Measurements from ENCODE around the gene CERS1. TPM values are rescaled to one million over a fixed set of nuclear protein-coding genes. Genes with fewer than 3 reads are reported as not detected.

CERS1 gene
- total RNA-seq, 1 donor from 2014 or later, result not detected

DNA sequence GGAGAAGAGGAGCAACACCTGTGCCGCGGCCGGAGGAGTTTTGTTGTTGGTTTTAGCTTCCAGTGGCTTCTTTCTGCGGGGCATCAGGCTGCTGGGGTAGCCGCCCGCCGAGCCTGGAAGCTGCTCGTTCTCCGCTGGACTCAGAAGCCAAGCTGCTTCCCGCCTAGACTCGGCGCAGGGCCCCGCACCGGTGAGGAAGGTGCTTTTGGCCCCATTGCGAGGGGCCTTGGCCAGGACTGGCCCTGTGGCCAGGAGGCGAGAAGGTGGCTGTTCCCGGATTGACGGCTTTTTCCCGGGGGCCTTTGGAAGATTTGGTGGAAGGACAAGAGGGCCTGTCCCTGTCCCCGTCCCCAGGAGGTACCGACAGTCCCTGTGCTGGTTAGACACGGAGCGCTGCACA is 28.8 kb downstream of the CERS1 start:
- intact Hi-C loops (cut with DNase I), result loop anchor here (5.0 kb wide), 1 partner anchor 275 kb away; no protein-coding TSS in a partner anchor
- Histone ChIP-seq H3K4me3 (no peak overlapping the region), H3K27me3 (no peaks in the 10 kb centered on the region), H3K9me3 (no peaks in the 10 kb centered on the region), H3K27ac (no peak overlapping the region), H3K36me3 (peaks cover 58 to 60% of the 10 kb centered on the region in 2 donors), H3K4me1 (peaks cover 0 to 7% of the 10 kb centered on the region in 2 donors)
- TF ChIP-seq, protein P1, sequence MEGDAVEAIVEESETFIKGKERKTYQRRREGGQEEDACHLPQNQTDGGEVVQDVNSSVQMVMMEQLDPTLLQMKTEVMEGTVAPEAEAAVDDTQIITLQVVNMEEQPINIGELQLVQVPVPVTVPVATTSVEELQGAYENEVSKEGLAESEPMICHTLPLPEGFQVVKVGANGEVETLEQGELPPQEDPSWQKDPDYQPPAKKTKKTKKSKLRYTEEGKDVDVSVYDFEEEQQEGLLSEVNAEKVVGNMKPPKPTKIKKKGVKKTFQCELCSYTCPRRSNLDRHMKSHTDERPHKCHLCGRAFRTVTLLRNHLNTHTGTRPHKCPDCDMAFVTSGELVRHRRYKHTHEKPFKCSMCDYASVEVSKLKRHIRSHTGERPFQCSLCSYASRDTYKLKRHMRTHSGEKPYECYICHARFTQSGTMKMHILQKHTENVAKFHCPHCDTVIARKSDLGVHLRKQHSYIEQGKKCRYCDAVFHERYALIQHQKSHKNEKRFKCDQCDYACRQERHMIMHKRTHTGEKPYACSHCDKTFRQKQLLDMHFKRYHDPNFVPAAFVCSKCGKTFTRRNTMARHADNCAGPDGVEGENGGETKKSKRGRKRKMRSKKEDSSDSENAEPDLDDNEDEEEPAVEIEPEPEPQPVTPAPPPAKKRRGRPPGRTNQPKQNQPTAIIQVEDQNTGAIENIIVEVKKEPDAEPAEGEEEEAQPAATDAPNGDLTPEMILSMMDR (IDR thresholded peaks at IDR 0.05), result no peak
- DNase-seq (ENCODE audit: low spot score in 2 of 2), result no peak

DNA sequence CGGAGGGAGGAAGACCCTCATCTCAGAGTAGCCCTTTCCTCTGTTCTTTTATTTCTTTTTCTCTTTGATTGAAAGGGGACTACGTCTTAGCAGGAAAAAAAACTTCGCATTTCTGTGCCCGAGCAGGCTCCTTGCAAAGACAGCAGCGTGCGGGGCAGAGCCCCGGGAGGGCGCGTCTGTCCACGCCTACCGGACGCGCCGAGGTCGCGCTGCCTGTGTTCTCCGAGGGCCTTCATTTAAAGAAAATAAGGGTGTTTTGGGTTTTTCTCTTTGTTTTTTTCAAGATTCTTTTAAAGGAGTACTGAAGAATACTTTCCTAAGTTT is 29.2 kb downstream of the CERS1 start:
- no peaks in the 10 kb centered on the region for H3K9me3 ChIP-seq
- intact Hi-C loops (cut with DNase I), result loop anchor here (5.0 kb wide), 1 partner anchor 274 kb away; no protein-coding TSS in a partner anchor
- no peak for DNase-seq (ENCODE audit: low spot score in 2 of 2)
- TF ChIP-seq, protein P1 (IDR thresholded peaks at IDR 0.05), result no peak
- no peaks in the 10 kb centered on the region for H3K27me3 ChIP-seq
- peaks cover 62 to 64% of the 10 kb centered on the region in 2 donors for H3K36me3 ChIP-seq
- H3K27ac ChIP-seq, result no peak overlapping the region
- H3K4me1 ChIP-seq, result peaks cover 0 to 7% of the 10 kb centered on the region in 2 donors
- H3K4me3 ChIP-seq, result no peak overlapping the region

DNA sequence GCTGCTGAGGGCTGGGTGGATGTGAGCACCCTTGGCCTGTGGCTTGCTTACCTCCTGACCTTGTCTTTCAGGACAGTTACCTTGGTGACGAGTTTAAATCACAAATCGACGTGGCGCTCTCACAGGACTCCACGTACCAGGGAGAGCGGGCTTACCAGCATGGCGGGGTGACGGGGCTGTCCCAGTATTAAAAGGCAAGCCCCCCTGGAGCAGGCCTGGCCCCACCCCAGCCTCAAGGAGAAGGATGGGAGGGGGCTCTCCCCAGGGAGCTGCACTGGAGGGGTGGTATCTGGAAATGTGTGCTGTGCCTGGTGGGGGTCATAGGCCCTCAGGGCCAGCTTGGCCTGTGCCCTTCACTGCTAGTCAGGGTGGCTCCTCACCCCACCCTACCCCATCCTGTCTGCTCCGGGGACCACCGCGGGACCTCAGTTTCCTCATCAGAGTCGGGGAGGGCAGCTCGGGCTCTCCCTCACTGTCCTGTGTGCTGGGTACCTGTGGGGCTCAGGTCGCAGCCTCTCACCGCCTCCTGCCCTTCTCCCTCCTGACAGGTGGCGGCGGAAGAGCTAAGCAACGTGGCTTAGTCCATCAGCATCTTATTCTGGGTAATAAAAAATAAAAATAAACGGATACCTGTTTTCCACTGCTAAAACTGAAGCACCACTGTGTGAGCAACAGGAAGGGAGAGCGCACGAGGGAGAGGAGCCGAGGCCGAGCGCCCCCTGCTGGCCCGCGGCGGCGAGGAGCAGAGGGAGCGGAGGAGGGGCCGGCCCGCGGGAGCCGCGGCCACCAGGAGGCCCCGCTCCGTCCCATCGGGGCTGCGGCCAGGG is 29.8 kb downstream of the CERS1 start:
- H3K9me3 ChIP-seq, result no peaks in the 10 kb centered on the region
- peaks cover 68 to 70% of the 10 kb centered on the region in 2 donors for H3K36me3 ChIP-seq
- H3K27me3 ChIP-seq, result no peaks in the 10 kb centered on the region
- no peak overlapping the region for H3K27ac ChIP-seq
- TF ChIP-seq, protein P1 (IDR thresholded peaks at IDR 0.05), result peak; percentile 90 to 91 (median 91)
- intact Hi-C loops (cut with DNase I), result loop anchor here (5.0 kb wide), 1 partner anchor 274 kb away; no protein-coding TSS in a partner anchor
- peaks cover 0 to 7% of the 10 kb centered on the region in 2 donors for H3K4me1 ChIP-seq
- H3K4me3 ChIP-seq, result no peak overlapping the region
- no peak for DNase-seq (ENCODE audit: low spot score in 2 of 2)

DNA sequence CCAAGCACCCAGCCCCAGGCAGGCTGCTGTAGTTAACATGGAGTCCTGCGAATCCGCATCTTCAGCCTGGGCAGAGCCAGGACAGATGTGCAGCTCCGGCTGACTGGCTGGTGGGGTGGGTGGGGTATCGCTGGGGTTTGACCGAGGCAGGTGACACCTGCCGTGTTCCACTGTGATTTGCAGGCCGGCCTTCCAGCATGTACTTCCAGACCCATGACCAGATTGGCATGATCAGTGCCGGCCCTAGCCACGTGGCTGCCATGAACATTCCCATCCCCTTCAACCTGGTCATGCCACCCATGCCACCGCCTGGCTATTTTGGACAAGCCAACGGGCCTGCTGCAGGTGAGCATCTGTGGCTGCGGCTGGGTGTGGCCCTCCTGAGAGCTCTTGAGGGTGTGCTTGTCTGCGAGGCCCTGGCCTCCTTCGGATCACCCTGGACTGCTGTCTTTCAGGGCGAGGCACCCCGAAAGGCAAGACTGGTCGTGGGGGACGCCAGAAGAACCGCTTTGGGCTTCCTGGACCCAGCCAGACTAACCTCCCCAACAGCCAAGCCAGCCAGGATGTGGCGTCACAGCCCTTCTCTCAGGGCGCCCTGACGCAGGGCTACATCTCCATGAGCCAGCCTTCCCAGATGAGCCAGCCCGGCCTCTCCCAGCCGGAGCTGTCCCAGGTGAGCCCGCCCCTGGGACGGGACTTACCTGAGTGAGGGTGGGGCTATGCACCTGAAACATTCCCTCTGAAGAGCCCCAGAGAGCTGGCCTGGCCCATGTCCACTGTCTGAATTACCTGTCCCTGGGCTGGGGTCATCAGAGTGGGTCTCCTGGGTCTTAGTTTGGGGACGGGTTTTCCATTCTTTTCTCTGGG is 30.6 kb downstream of the CERS1 start:
- Histone ChIP-seq H3K27ac (no peak overlapping the region), H3K4me3 (no peak overlapping the region), H3K27me3 (no peaks in the 10 kb centered on the region), H3K36me3 (peaks cover 76 to 79% of the 10 kb centered on the region in 2 donors), H3K4me1 (peaks cover 0 to 7% of the 10 kb centered on the region in 2 donors), H3K9me3 (no peaks in the 10 kb centered on the region)
- DNase-seq (ENCODE audit: low spot score in 2 of 2), result peak in 1 of 2 donors; percentile 53
- TF ChIP-seq, protein P1 (IDR thresholded peaks at IDR 0.05), result no peak
- intact Hi-C loops (cut with DNase I), result loop anchor here (5.0 kb wide), 1 partner anchor 273 kb away; no protein-coding TSS in a partner anchor

DNA sequence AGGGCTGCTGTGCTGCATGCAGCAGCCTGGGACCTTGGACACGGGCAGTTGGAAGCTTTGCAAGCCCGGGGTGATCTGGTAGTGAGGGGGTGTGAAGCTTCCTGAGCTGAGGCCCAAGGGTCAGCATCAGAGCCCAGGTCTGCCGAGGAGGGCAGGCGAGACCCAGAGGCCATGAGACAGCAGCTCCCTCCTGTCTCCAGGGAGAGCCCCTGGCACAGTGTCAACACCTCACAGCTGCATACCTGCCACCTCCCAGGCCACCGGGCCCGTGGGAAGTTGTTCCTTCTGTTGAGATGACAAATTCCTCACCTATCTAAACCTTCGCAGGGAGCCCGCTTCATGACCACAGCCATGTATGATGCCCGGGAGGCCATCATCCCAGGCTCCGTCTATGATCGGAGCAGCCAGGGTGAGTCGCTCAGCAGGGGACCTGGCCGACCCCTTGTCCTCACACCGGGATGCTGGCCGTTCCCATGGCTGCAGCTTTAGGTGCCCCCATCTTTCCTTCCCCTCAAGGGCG is 32.1 kb downstream of the CERS1 start:
- no peak for DNase-seq (ENCODE audit: low spot score in 2 of 2)
- H3K27ac ChIP-seq, result no peak overlapping the region
- no peak overlapping the region for H3K4me3 ChIP-seq
- no peaks in the 10 kb centered on the region for H3K27me3 ChIP-seq
- intact Hi-C loops (cut with DNase I), result no loop called here
- H3K4me1 ChIP-seq, result no peaks in the 10 kb centered on the region
- TF ChIP-seq, protein P1 (IDR thresholded peaks at IDR 0.05), result no peak
- peaks cover 91 to 93% of the 10 kb centered on the region in 2 donors for H3K36me3 ChIP-seq
- no peaks in the 10 kb centered on the region for H3K9me3 ChIP-seq

Measured in ascending aorta (tissue), 2 donors.